Right atrium auricular region (tissue), 2 donors: ENCODE results near the gene DDX24. TPM values are rescaled to one million over a fixed set of nuclear protein-coding genes. Genes with fewer than 3 reads are reported as not detected.

Source experiments
- DNase-seq: peaks from one replicate; pipeline ENCODE4 v3.0.0-alpha.2; 2019; ENCODE audit warnings: low spot score
- H3K27ac ChIP-seq, 2 donors: fragments of 200-600 bp; sonication (generic); 1 replicate in 1 of 2; 2 replicates in 1 of 2; pipeline ENCODE4 v1.5.1; 2016 to 2019
- H3K27me3 ChIP-seq, 2 donors: fragments of 200-600 bp; sonication (generic); one replicate each; pipeline versions ENCODE4 v1.5.1 to v1.6.0; 2017 to 2019
- H3K36me3 ChIP-seq: fragments of 200-600 bp; sonication (generic); one replicate; pipeline ENCODE4 v1.5.1; 2016
- H3K4me1 ChIP-seq, 2 donors: fragments of 200-600 bp; sonication (generic); one replicate each; pipeline versions ENCODE4 v1.5.1 to v1.6.0; 2017 to 2019
- H3K4me3 ChIP-seq, 2 donors: fragments of 200-600 bp; sonication (generic); 1 replicate in 1 of 2; 2 replicates in 1 of 2; pipeline ENCODE4 v1.5.1; 2017 to 2019; ENCODE audit warnings: mild to moderate bottlenecking in 1 of 2, moderate library complexity in 1 of 2
- H3K9me3 ChIP-seq, 2 donors: fragments of 200-600 bp; sonication (generic); one replicate each; pipeline ENCODE4 v1.5.1; 2019
- CTCF ChIP-seq, 2 donors: fragments of 200-600 bp; sonication (generic); IDR thresholded peaks; one replicate each; pipeline ENCODE4 v1.5.1; 2019; ENCODE audit warnings: antibody characterized with exemption in 2 of 2
- total RNA-seq, 2 donors: library from RNA; depleted of rRNA; stranded (reverse); fragments of >200 nt; gene quantifications; one replicate each; pipeline ENCODE4 v1.1.0, GENCODE V29; 2016

Gene DDX24
- total RNA-seq, 2 donors from 2014 or later: 166 to 178 TPM

- Histone ChIP-seq H3K4me3 (peak within 1 kb of the TSS; percentile 43 to 55), H3K9me3 (no peaks in the 10 kb centered on the region), H3K4me1 (peaks cover 0 to 48% of the 10 kb centered on the region in 2 donors), H3K27me3 (no peaks in the 10 kb centered on the region), H3K36me3 (no peaks in the 10 kb centered on the region), H3K27ac (peak within 1 kb of the TSS; percentile 83 to 92)
- no peak for TF ChIP-seq CTCF (IDR thresholded peaks at IDR 0.05)
- peak; percentile 87 for DNase-seq
Observed at GRCh38 chr14:94110552-94111181, 29.7 kb upstream of the DDX24 start, which contains the start of gene IFI27. Gene IFI27 (plus strand): TSS chr14:94110736.

GRCh38 chr14:94109915-94110250 lies 28.9 kb upstream of the DDX24 start:
- peak overlapping the region; percentile 83 to 92 for H3K27ac ChIP-seq

GRCh38 chr14:94104731-94105130 lies 23.7 kb upstream of the DDX24 start:
- H3K27ac ChIP-seq: no peak overlapping the region
- peaks cover 0 to 7% of the 10 kb centered on the region in 2 donors for H3K4me1 ChIP-seq
- H3K4me3 ChIP-seq: no peak overlapping the region
- DNase-seq: no peak
- H3K36me3 ChIP-seq: no peaks in the 10 kb centered on the region
- no peaks in the 10 kb centered on the region for H3K27me3 ChIP-seq
- H3K9me3 ChIP-seq: no peaks in the 10 kb centered on the region
- TF ChIP-seq CTCF (IDR thresholded peaks at IDR 0.05): no peak

More at GRCh38 chr14:94109915-94110250, 28.9 kb upstream of the DDX24 start:
- no peaks in the 10 kb centered on the region for H3K36me3 ChIP-seq
- H3K4me3 ChIP-seq: no peak overlapping the region
- H3K4me1 ChIP-seq: peaks cover 0 to 40% of the 10 kb centered on the region in 2 donors
- H3K9me3 ChIP-seq: no peaks in the 10 kb centered on the region
- TF ChIP-seq CTCF (IDR thresholded peaks at IDR 0.05): no peak
- no peak for DNase-seq
- no peaks in the 10 kb centered on the region for H3K27me3 ChIP-seq

- DNase-seq: no peak
- TF ChIP-seq CTCF (IDR thresholded peaks at IDR 0.05): no peak
- Histone ChIP-seq H3K4me3 (no peak overlapping the region), H3K9me3 (no peaks in the 10 kb centered on the region), H3K27ac (no peak overlapping the region), H3K27me3 (no peaks in the 10 kb centered on the region), H3K36me3 (no peaks in the 10 kb centered on the region), H3K4me1 (no peaks in the 10 kb centered on the region)
Observed at GRCh38 chr14:94103554-94104150, 22.6 kb upstream of the DDX24 start.

GRCh38 chr14:94102768-94103482 lies 21.9 kb upstream of the DDX24 start:
- DNase-seq: no peak
- Histone ChIP-seq H3K36me3 (no peaks in the 10 kb centered on the region), H3K27ac (no peak overlapping the region), H3K4me1 (no peaks in the 10 kb centered on the region), H3K27me3 (no peaks in the 10 kb centered on the region), H3K4me3 (no peak overlapping the region), H3K9me3 (no peaks in the 10 kb centered on the region)
- TF ChIP-seq CTCF (IDR thresholded peaks at IDR 0.05): no peak
